Ishikawa (cell line): ENCODE data around the gene LRP4.

Experiments used
- CREB1 ChIP-seq: IDR thresholded peaks from 2 replicates; pipeline ENCODE4 v1.6.1; 2012; ENCODE audit warnings: low read depth
- EP300 ChIP-seq: IDR thresholded peaks from 2 replicates; pipeline ENCODE4 v1.6.1; 2012; ENCODE audit warnings: borderline replicate concordance
- MAX ChIP-seq: IDR thresholded peaks from 2 replicates; pipeline ENCODE4 v1.6.1; 2012
- RAD21 ChIP-seq: IDR thresholded peaks from 2 replicates; pipeline ENCODE4 v1.6.1; 2012; ENCODE audit warnings: low read depth
- TCF12 ChIP-seq: IDR thresholded peaks from 2 replicates; pipeline ENCODE4 v1.6.1; 2012; ENCODE audit warnings: low read depth
- USF1 ChIP-seq: IDR thresholded peaks from 2 replicates; pipeline ENCODE4 v1.6.1; 2012

GRCh38 chr11:46845740-46846509 lies 72.4 kb downstream of the LRP4 start, which contains the start of gene CKAP5:
- TF ChIP-seq EP300 (no peak), RAD21 (no peak), TCF12 (no peak), CREB1 (peak; percentile 23; the same call in 1 of the 2 replicates), USF1 (peak; percentile 79), MAX (peak; percentile 89)
